OCI-LY1 (cell line): Measurements from ENCODE around the gene REV3L.

Source experiments
- CTCF ChIP-seq: fragments of 200-600 bp; sonication (generic), shearing (Covaris generic); IDR thresholded peaks from 2 replicates; pipeline ENCODE4 v1.5.1; 2017; ENCODE audit warnings: mild to moderate bottlenecking, antibody characterized with exemption, low read length, moderate library complexity, mixed read lengths
- EZH2 ChIP-seq: fragments of 200-600 bp; sonication (generic), shearing (Covaris generic); IDR thresholded peaks from 2 replicates; pipeline ENCODE4 v1.8.0; 2017; ENCODE audit warnings: borderline replicate concordance, mixed run types, mild to moderate bottlenecking, antibody characterized with exemption, low read length, moderate library complexity, mixed read lengths

- TF ChIP-seq CTCF = no peak
- no peak for TF ChIP-seq EZH2
Observed at GRCh38 chr6:111357705-111358104, 125.3 kb downstream of the REV3L start.
